ENCODE results near the gene ARHGAP1. TPM values are rescaled to one million over a fixed set of nuclear protein-coding genes. Genes with fewer than 3 reads are reported as not detected.
A peak's percentile ranks its signal among the peaks of the same experiment; 100 is the strongest.

ARHGAP1 gene
- total and polyA plus RNA-seq, 4 donors, result 26.2 to 67.6 (median 43.3) TPM

DNA sequence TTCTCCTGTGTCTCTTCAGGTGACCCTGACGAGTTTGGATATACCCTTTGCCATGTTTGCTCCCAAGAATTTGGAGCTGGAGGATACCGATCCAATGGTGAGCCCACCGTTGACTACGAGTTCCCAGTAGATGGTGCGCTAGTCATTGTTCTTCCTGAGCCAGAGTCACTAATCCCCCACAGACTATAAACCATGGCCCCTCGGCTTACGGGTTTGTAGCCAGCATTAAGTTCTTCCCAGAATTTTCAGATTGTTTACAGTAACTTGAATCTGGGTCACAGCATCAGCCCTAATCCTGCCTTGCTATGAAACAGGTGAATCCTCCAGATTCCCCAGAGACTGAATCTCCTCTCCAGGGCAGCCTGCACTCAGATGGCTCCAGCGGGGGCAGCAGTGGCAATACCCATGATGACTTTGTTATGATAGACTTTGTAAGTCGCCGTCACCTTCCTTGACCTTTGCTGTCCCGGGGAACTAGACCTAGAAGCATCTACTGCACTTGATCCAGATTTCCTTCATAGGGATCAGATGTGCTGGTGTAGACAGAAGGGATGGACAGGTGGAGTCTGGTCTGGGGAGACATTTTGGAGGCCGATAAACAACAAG is 31.8 kb downstream of the ARHGAP1 start:
- Histone ChIP-seq H3K9me3 (ENCODE audit: control insufficient read depth, insufficient read depth, low read length) (no peaks in the 10 kb centered on the region), H3K27ac (ENCODE audit: low read depth, low read length) (no peak overlapping the region), H3K36me3 (ENCODE audit: control insufficient read depth, insufficient read depth, low read length) (peaks cover 72% of the 10 kb centered on the region), H3K4me1 (ENCODE audit: control insufficient read depth, insufficient read depth, low read length) (peaks cover 12% of the 10 kb centered on the region), H3K27me3 (ENCODE audit: control insufficient read depth, insufficient read depth, low read length) (no peaks in the 10 kb centered on the region), H3K4me3 (ENCODE audit: low read depth, low read length) (no peak overlapping the region)
- 92% methylated on average over 10 of the region's 12 CpGs for WGBS (ENCODE audit: insufficient coverage)
- no peak for DNase-seq (ENCODE audit: low read depth in 4 of 6, low spot score in 6 of 6)

DNA sequence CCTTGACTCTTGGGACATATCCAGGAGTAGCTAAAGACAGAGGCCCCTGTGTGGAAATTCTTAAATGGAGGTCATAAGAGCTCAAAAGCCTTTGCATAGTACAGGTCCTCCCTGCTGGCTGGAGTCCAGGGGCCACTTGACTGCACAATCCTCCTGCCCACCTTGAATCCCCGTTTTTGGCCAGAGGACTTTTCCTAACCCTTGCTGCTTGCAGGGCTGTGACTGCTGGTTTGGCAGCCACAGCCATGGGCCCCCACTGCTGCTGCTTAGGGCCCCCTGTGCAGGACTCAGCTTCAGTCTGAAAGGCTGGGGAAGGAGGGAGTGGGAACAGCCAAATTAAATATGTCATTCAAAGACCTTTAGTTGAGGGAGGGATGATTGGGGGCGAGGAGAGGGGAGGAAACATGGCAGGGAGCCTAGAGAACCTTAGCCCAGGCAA is 33.4 kb downstream of the ARHGAP1 start:
- H3K36me3 ChIP-seq (ENCODE audit: control insufficient read depth, insufficient read depth, low read length), result peaks cover 63% of the 10 kb centered on the region
- DNase-seq (ENCODE audit: low read depth in 4 of 6, low spot score in 6 of 6), result peak in 2 of 6 donors; percentile 17 to 64
- no peak overlapping the region for H3K4me3 ChIP-seq (ENCODE audit: low read depth, low read length)
- no peaks in the 10 kb centered on the region for H3K9me3 ChIP-seq (ENCODE audit: control insufficient read depth, insufficient read depth, low read length)
- H3K4me1 ChIP-seq (ENCODE audit: control insufficient read depth, insufficient read depth, low read length), result peaks cover 12% of the 10 kb centered on the region
- peak overlapping the region; percentile 59 for H3K27ac ChIP-seq (ENCODE audit: low read depth, low read length)
- no peaks in the 10 kb centered on the region for H3K27me3 ChIP-seq (ENCODE audit: control insufficient read depth, insufficient read depth, low read length)
- 52% methylated on average over 2 of the region's 2 CpGs for WGBS (ENCODE audit: insufficient coverage)

DNA sequence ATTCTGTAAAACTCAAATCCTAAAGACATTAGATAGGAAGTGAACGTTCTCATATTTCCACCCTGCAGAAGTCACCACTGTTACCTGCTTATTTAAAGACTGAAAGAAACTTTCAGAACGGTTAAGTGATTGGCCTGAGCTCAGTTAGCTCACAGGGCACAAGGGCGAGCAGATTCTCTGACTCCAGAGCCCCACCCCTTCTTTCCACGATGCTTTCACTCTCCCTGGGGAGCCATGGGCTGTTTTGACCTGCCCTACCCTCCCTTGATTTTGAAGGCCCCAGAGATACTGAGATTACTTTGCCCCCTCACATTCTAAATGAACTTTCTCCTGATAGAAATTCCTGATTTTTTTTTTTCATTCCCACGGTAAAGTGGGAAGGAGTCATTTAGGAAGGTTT is 33.9 kb downstream of the ARHGAP1 start:
- H3K27ac ChIP-seq (ENCODE audit: low read depth, low read length), result peak overlapping the region; percentile 59
- WGBS (ENCODE audit: insufficient coverage), result 40% methylated on average over 3 of the region's 5 CpGs
- H3K4me1 ChIP-seq (ENCODE audit: control insufficient read depth, insufficient read depth, low read length), result peaks cover 12% of the 10 kb centered on the region
- peak in 1 of 6 donors; percentile 31 for DNase-seq (ENCODE audit: low read depth in 4 of 6, low spot score in 6 of 6)
- H3K36me3 ChIP-seq (ENCODE audit: control insufficient read depth, insufficient read depth, low read length), result peaks cover 59% of the 10 kb centered on the region
- no peaks in the 10 kb centered on the region for H3K9me3 ChIP-seq (ENCODE audit: control insufficient read depth, insufficient read depth, low read length)
- H3K27me3 ChIP-seq (ENCODE audit: control insufficient read depth, insufficient read depth, low read length), result no peaks in the 10 kb centered on the region
- H3K4me3 ChIP-seq (ENCODE audit: low read depth, low read length), result no peak overlapping the region

GRCh38 chr11:46665356-46665755 is 35.1 kb downstream of the ARHGAP1 start:
- Histone ChIP-seq H3K27ac (ENCODE audit: low read depth, low read length) (no peak overlapping the region), H3K9me3 (ENCODE audit: control insufficient read depth, insufficient read depth, low read length) (no peaks in the 10 kb centered on the region), H3K4me3 (ENCODE audit: low read depth, low read length) (no peak overlapping the region), H3K36me3 (ENCODE audit: control insufficient read depth, insufficient read depth, low read length) (peaks cover 61% of the 10 kb centered on the region), H3K27me3 (ENCODE audit: control insufficient read depth, insufficient read depth, low read length) (no peaks in the 10 kb centered on the region), H3K4me1 (ENCODE audit: control insufficient read depth, insufficient read depth, low read length) (peaks cover 12% of the 10 kb centered on the region)
- DNase-seq (ENCODE audit: low read depth in 4 of 6, low spot score in 6 of 6), result no peak
- WGBS (ENCODE audit: insufficient coverage), result 100% methylated on average over 1 of the region's 1 CpG

DNA sequence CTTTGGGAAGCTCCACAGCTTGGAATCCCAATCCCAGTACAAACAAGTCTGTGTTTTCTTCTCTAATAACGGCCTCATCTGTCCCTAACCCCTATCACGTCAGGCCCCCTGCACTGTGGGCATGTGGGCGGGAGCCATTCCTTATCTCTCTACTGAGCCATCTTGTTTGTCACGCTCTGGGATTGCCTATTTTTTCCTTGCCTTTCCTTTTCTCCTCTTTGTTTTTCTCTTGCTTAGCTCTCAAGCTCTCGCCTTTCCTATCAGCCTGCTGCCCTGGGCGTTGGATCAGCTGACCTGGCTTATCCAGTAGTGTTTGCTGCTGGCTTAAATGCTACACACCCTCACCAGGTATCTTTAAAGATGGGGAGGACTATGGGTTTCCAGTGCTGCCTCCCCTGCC is 35.8 kb downstream of the ARHGAP1 start:
- H3K36me3 ChIP-seq (ENCODE audit: control insufficient read depth, insufficient read depth, low read length), result peaks cover 54% of the 10 kb centered on the region
- H3K27me3 ChIP-seq (ENCODE audit: control insufficient read depth, insufficient read depth, low read length), result no peaks in the 10 kb centered on the region
- H3K27ac ChIP-seq (ENCODE audit: low read depth, low read length), result no peak overlapping the region
- no peaks in the 10 kb centered on the region for H3K9me3 ChIP-seq (ENCODE audit: control insufficient read depth, insufficient read depth, low read length)
- no peak for DNase-seq (ENCODE audit: low read depth in 4 of 6, low spot score in 6 of 6)
- peaks cover 12% of the 10 kb centered on the region for H3K4me1 ChIP-seq (ENCODE audit: control insufficient read depth, insufficient read depth, low read length)
- H3K4me3 ChIP-seq (ENCODE audit: low read depth, low read length), result no peak overlapping the region
- 56% methylated on average over 3 of the region's 6 CpGs for WGBS (ENCODE audit: insufficient coverage)

- Histone ChIP-seq H3K9me3 (ENCODE audit: control insufficient read depth, insufficient read depth, low read length) (no peaks in the 10 kb centered on the region), H3K36me3 (ENCODE audit: control insufficient read depth, insufficient read depth, low read length) (peaks cover 55% of the 10 kb centered on the region), H3K4me1 (ENCODE audit: control insufficient read depth, insufficient read depth, low read length) (peaks cover 12% of the 10 kb centered on the region), H3K4me3 (ENCODE audit: low read depth, low read length) (no peak overlapping the region), H3K27me3 (ENCODE audit: control insufficient read depth, insufficient read depth, low read length) (no peaks in the 10 kb centered on the region), H3K27ac (ENCODE audit: low read depth, low read length) (no peak overlapping the region)
- WGBS (ENCODE audit: insufficient coverage), result 95% methylated on average over 4 of the region's 4 CpGs
- no peak for DNase-seq (ENCODE audit: low read depth in 4 of 6, low spot score in 6 of 6)
Observed at GRCh38 chr11:46663277-46663940, 37.0 kb downstream of the ARHGAP1 start.

DNA sequence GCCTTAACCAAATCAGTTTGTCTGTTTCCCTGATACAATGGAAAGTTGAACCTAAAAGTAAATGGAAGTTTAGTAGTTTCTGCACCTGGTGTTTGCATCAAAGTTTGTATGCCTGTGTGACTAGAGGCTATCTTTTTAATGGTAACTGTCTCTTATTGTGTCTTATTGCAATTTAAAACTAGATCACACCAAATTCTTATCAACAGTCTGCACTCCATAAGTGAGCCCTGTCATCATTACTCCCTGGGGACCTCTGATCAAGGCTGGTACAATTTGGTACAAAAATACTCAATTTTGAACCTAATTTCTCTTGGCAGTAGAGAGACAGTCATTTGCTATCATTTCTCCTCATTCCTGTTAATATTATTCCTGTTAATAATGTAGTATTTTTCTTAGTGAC is 38.1 kb downstream of the ARHGAP1 start:
- Histone ChIP-seq H3K27ac (ENCODE audit: low read depth, low read length) (no peak overlapping the region), H3K36me3 (ENCODE audit: control insufficient read depth, insufficient read depth, low read length) (peaks cover 60% of the 10 kb centered on the region), H3K27me3 (ENCODE audit: control insufficient read depth, insufficient read depth, low read length) (no peaks in the 10 kb centered on the region), H3K9me3 (ENCODE audit: control insufficient read depth, insufficient read depth, low read length) (no peaks in the 10 kb centered on the region), H3K4me3 (ENCODE audit: low read depth, low read length) (no peak overlapping the region), H3K4me1 (ENCODE audit: control insufficient read depth, insufficient read depth, low read length) (peaks cover 9% of the 10 kb centered on the region)
- DNase-seq (ENCODE audit: low read depth in 4 of 6, low spot score in 6 of 6), result no peak

DNA sequence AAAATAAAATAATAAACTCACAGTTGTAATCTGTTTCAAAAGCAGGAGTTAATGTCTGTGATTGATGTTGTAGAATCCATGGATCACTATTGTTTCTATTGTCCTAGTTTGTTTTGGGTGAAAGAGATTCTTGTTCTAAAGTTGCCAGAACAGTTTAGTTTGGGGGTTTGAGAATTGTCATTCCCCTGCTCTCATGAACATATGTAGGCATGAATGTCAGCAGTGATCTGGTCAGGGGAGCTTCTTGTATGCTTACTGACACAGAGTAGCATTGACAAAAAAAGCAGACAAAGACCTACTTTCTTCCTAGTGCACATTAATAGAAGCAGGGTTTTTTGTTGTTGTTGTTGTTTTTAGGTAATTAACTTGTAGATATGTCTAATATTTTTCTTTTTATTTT is 38.6 kb downstream of the ARHGAP1 start:
- peaks cover 3% of the 10 kb centered on the region for H3K4me1 ChIP-seq (ENCODE audit: control insufficient read depth, insufficient read depth, low read length)
- no peak overlapping the region for H3K27ac ChIP-seq (ENCODE audit: low read depth, low read length)
- peaks cover 61% of the 10 kb centered on the region for H3K36me3 ChIP-seq (ENCODE audit: control insufficient read depth, insufficient read depth, low read length)

DNA sequence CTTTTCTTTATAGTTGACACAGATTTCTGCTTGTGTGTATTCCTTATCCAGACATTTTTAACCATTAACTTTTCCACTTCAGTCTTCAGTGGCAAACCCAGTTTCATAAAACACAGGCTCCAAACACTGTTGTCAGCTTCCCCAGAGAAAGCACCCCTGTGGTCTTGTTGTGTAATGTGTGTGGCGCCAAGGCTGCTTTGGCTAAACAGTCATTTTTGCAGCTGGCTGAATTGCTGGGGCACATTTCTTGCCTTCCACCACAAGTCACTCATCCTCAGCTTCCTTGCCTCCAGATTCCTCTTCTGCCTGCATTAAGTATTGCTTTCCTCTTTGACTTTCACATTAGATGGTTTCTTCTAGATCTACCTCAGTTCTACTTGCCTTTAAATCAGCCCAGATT is 40.5 kb downstream of the ARHGAP1 start:
- H3K9me3 ChIP-seq (ENCODE audit: control insufficient read depth, insufficient read depth, low read length), result no peaks in the 10 kb centered on the region
- no peak overlapping the region for H3K27ac ChIP-seq (ENCODE audit: low read depth, low read length)
- WGBS (ENCODE audit: insufficient coverage), result no CpG with 5 or more reads among the region's 1 CpG
- DNase-seq (ENCODE audit: low read depth in 4 of 6, low spot score in 6 of 6), result no peak
- H3K4me1 ChIP-seq (ENCODE audit: control insufficient read depth, insufficient read depth, low read length), result no peaks in the 10 kb centered on the region
- H3K4me3 ChIP-seq (ENCODE audit: low read depth, low read length), result no peak overlapping the region
- no peaks in the 10 kb centered on the region for H3K27me3 ChIP-seq (ENCODE audit: control insufficient read depth, insufficient read depth, low read length)
- peaks cover 64% of the 10 kb centered on the region for H3K36me3 ChIP-seq (ENCODE audit: control insufficient read depth, insufficient read depth, low read length)

More for the DNA sequence above, 38.6 kb downstream of the ARHGAP1 start:
- Histone ChIP-seq H3K9me3 (ENCODE audit: control insufficient read depth, insufficient read depth, low read length) (no peaks in the 10 kb centered on the region), H3K4me3 (ENCODE audit: low read depth, low read length) (no peak overlapping the region), H3K27me3 (ENCODE audit: control insufficient read depth, insufficient read depth, low read length) (no peaks in the 10 kb centered on the region)
- DNase-seq (ENCODE audit: low read depth in 4 of 6, low spot score in 6 of 6), result no peak

DNA sequence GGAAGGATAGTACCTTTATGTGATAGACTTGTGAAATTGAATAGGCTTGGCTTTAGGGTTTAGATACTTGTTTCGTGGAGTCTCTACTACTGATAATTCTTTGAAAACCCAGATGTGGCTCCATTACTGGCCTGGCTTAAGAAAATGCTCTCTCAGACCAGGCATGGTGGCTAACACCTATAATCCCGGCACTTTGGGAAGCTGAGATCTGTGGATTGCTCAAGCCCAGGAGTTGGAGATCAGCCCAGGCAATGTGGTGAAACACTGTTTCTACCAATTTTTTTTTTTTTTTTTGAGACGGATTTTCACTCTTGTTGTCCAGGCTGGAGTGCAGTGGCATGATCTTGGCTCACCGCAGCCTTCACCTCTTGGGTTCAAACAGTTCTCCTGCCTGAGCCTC is 42.2 kb downstream of the ARHGAP1 start:
- Histone ChIP-seq H3K27ac (ENCODE audit: low read depth, low read length) (no peak overlapping the region), H3K4me1 (ENCODE audit: control insufficient read depth, insufficient read depth, low read length) (no peaks in the 10 kb centered on the region), H3K27me3 (ENCODE audit: control insufficient read depth, insufficient read depth, low read length) (no peaks in the 10 kb centered on the region), H3K4me3 (ENCODE audit: low read depth, low read length) (no peak overlapping the region), H3K9me3 (ENCODE audit: control insufficient read depth, insufficient read depth, low read length) (no peaks in the 10 kb centered on the region), H3K36me3 (ENCODE audit: control insufficient read depth, insufficient read depth, low read length) (peaks cover 63% of the 10 kb centered on the region)
- DNase-seq (ENCODE audit: low read depth in 4 of 6, low spot score in 6 of 6), result no peak
- WGBS (ENCODE audit: insufficient coverage), result 89% methylated on average over 3 of the region's 4 CpGs

Data from spinal cord (tissue), 10 donors.